Body of pancreas (tissue), 4 donors: ENCODE results near the gene CA4. TPM values are rescaled to one million over a fixed set of nuclear protein-coding genes. Genes with fewer than 3 reads are reported as not detected.

Experiments
- ATAC-seq: fragments of 150-250 bp; one replicate; pipeline ENCODE4 v1.9.1; 2016
- DNase-seq, 4 donors: peaks; one replicate each; pipeline ENCODE4 v3.0.0-alpha.2; 2019
- H3K27ac ChIP-seq, 4 donors: fragments of 200-600 bp; sonication (generic); 1 replicate in 3 of 4; 2 replicates in 1 of 4; pipeline versions ENCODE4 v1.5.1 to v1.6.1; 2016 to 2019; ENCODE audit warnings: mild to moderate bottlenecking in 1 of 4, mixed read lengths in 1 of 4, moderate library complexity in 1 of 4
- H3K27me3 ChIP-seq, 2 donors: fragments of 200-600 bp; sonication (generic); one replicate each; pipeline ENCODE4 v1.6.0; 2016; ENCODE audit warnings: mild to moderate bottlenecking in 1 of 2
- H3K36me3 ChIP-seq, 2 donors: fragments of 200-600 bp; sonication (generic); replicated peaks in 1 of 2; 2 replicates each; pipeline ENCODE4 v1.5.1; 2016; ENCODE audit warnings: low read depth in 2 of 2; ENCODE audit not compliant: insufficient read depth in 1 of 2
- H3K4me1 ChIP-seq: fragments of 200-600 bp; sonication (generic); one replicate; pipeline ENCODE4 v1.6.0; 2016
- H3K4me3 ChIP-seq, 2 donors: fragments of 200-600 bp; sonication (generic); 1 replicate in 1 of 2; 2 replicates in 1 of 2; pipeline ENCODE4 v1.5.1; 2016 to 2019
- H3K9me3 ChIP-seq, 3 donors: fragments of 200-600 bp; sonication (generic); 1 replicate in 2 of 3; 2 replicates in 1 of 3; pipeline ENCODE4 v1.5.1; 2016
- POLR2A ChIP-seq, 3 donors: fragments of 450-650 bp; IDR thresholded peaks; one replicate each; pipeline ENCODE4 v1.6.1; 2016; ENCODE audit warnings: antibody characterized with exemption in 3 of 3, mild to moderate bottlenecking in 2 of 3
- WGBS, 2 donors: methylation state at CpG; one replicate each; pipeline ENCODE4 v1.1.5; 2017; 5-methylcytosine and 5-hydroxymethylcytosine counted together
- intact Hi-C: fragments of 100-400 bp; cut with DNase I; formaldehyde crosslinking; loops from one replicate; pipeline ENCODE4 v1.15.1; 2023
- total RNA-seq, 2 donors: library from RNA; depleted of rRNA; stranded (reverse); fragments of >200 nt; gene quantifications; one replicate each; pipeline ENCODE4 v1.1.0, GENCODE V29; 2016
- TF ChIP-seq, protein P1 (sequence below), 7 experiments: fragments of 450-650 bp in 4 of 7; fragments of 200-600 bp in 3 of 7; sonication (generic) in 3 of 7; IDR thresholded peaks; one replicate each; pipeline ENCODE4 v1.5.1; 2016 to 2019; ENCODE audit warnings: antibody characterized with exemption in 7 of 7

CA4 gene
- total RNA-seq, 2 donors from 2014 or later, result 6.2 to 18.8 TPM

GRCh38 chr17:60145006-60145935 is 4.5 kb upstream of the CA4 start:
- WGBS, 2 donors, result 27 to 34% methylated on average over 17 of the region's 17 CpGs
- no peak for DNase-seq
- H3K4me1 ChIP-seq, result peaks cover 71% of the 10 kb centered on the region
- intact Hi-C loops, result no loop called here
- no peaks in the 10 kb centered on the region for H3K36me3 ChIP-seq
- ATAC-seq, result no peak
- no peak overlapping the region for H3K27ac ChIP-seq
- no peak for TF ChIP-seq POLR2A (IDR thresholded peaks at IDR 0.05)
- TF ChIP-seq, protein P1, sequence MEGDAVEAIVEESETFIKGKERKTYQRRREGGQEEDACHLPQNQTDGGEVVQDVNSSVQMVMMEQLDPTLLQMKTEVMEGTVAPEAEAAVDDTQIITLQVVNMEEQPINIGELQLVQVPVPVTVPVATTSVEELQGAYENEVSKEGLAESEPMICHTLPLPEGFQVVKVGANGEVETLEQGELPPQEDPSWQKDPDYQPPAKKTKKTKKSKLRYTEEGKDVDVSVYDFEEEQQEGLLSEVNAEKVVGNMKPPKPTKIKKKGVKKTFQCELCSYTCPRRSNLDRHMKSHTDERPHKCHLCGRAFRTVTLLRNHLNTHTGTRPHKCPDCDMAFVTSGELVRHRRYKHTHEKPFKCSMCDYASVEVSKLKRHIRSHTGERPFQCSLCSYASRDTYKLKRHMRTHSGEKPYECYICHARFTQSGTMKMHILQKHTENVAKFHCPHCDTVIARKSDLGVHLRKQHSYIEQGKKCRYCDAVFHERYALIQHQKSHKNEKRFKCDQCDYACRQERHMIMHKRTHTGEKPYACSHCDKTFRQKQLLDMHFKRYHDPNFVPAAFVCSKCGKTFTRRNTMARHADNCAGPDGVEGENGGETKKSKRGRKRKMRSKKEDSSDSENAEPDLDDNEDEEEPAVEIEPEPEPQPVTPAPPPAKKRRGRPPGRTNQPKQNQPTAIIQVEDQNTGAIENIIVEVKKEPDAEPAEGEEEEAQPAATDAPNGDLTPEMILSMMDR (IDR thresholded peaks at IDR 0.05), result no peak
- H3K27me3 ChIP-seq, result peaks cover 0 to 11% of the 10 kb centered on the region in 2 donors
- H3K4me3 ChIP-seq, result no peak overlapping the region
- no peaks in the 10 kb centered on the region for H3K9me3 ChIP-seq

DNA sequence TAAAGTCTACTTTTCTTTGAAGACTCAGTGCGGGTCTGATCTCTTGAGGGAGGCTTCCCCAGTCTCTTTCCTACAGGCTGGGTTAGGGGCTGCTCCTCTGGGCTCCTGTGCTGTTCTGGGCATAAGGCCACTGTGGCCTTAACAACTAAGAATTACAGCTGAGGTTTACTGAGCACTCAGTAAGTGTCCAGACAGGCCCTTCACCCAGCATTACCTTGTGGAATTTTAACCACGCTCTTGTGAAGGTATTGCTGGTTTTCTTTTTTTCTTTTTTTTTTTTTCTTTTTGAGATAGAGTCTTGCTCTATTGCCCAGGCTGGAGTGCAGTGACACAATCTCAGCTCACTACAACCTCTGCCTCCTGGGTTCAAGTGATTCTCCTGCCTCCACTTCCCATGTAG is 3.6 kb upstream of the CA4 start:
- no peak overlapping the region for H3K4me3 ChIP-seq
- H3K4me1 ChIP-seq, result peaks cover 68% of the 10 kb centered on the region
- peaks cover 0 to 17% of the 10 kb centered on the region in 2 donors for H3K27me3 ChIP-seq
- H3K36me3 ChIP-seq, result no peaks in the 10 kb centered on the region
- H3K9me3 ChIP-seq, result no peaks in the 10 kb centered on the region
- no peak for DNase-seq
- 82 to 87% methylated on average over 2 of the region's 2 CpGs for WGBS, 2 donors
- no peak for TF ChIP-seq POLR2A (IDR thresholded peaks at IDR 0.05)
- TF ChIP-seq, protein P1 (IDR thresholded peaks at IDR 0.05), result no peak
- intact Hi-C loops, result no loop called here
- no peak overlapping the region for H3K27ac ChIP-seq
- ATAC-seq, result no peak

DNA sequence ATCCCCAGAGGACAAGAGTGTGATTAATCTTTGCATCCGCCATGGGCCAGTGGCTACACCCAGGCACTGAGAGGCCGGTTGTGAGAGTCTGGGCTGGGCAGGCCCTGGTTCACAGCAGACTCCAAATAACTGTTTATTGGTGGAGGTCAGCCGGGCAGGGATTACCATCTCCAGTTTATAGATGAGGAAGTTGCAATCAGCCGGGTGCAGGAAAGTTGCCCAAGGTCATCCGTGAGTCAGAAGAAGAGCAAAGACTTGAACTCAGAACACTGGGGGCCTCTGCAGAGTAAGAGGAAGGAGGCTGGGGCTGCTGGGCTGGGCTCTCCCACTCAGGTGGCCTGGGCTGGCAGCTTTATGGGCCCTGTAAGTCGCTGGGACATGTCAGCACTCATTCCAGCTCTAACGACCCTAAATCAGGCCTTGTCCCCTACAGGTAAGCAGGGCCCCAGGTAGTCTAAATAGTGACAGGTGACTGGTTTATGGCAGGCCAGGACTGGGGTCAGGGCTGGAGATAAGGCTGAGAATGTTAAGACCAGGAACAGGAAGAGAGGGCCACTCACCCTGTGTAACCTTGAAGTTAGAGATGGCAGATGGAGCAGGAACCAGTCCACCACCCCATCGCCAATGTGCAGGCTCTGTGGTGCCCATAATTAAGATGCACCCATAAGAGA is 2.1 kb upstream of the CA4 start:
- intact Hi-C loops, result no loop called here
- no peak overlapping the region for H3K4me3 ChIP-seq
- peaks cover 66% of the 10 kb centered on the region for H3K4me1 ChIP-seq
- TF ChIP-seq, protein P1 (IDR thresholded peaks at IDR 0.05), result no peak
- TF ChIP-seq POLR2A (IDR thresholded peaks at IDR 0.05), result no peak
- peaks cover 0 to 15% of the 10 kb centered on the region in 2 donors for H3K27me3 ChIP-seq
- peak overlapping the region in 3 of 4 donors; percentile 15 to 63 (median 58) for H3K27ac ChIP-seq
- H3K9me3 ChIP-seq, result no peaks in the 10 kb centered on the region
- no peaks in the 10 kb centered on the region for H3K36me3 ChIP-seq
- 65 to 70% methylated on average over 4 to 8 of the region's 8 CpGs for WGBS, 2 donors
- peak in 1 of 4 donors; percentile 34 for DNase-seq
- no peak for ATAC-seq

GRCh38 chr17:60148373-60148772 is 1.4 kb upstream of the CA4 start:
- ATAC-seq, result no peak

GRCh38 chr17:60151355-60151754 is 1.6 kb downstream of the CA4 start:
- intact Hi-C loops, result no loop called here
- WGBS, 2 donors, result 16 to 19% methylated on average over 5 of the region's 5 CpGs
- H3K4me1 ChIP-seq, result peaks cover 80% of the 10 kb centered on the region

More at GRCh38 chr17:60148373-60148772, 1.4 kb upstream of the CA4 start:
- Histone ChIP-seq H3K36me3 (no peaks in the 10 kb centered on the region), H3K27ac (peak overlapping the region in 3 of 4 donors; percentile 15 to 63 (median 58)), H3K9me3 (no peaks in the 10 kb centered on the region), H3K27me3 (peaks cover 0 to 15% of the 10 kb centered on the region in 2 donors), H3K4me1 (peaks cover 64% of the 10 kb centered on the region), H3K4me3 (no peak overlapping the region)
- TF ChIP-seq POLR2A (IDR thresholded peaks at IDR 0.05), result no peak
- DNase-seq, result no peak
- WGBS, 2 donors, result 45 to 51% methylated on average over 2 of the region's 2 CpGs
- intact Hi-C loops, result no loop called here

More at GRCh38 chr17:60151355-60151754, 1.6 kb downstream of the CA4 start:
- Histone ChIP-seq H3K27me3 (peaks cover 0 to 15% of the 10 kb centered on the region in 2 donors), H3K27ac (peak overlapping the region in 3 of 4 donors; percentile 42 to 83 (median 80)), H3K4me3 (no peak overlapping the region), H3K36me3 (no peaks in the 10 kb centered on the region), H3K9me3 (no peaks in the 10 kb centered on the region)
- no peak for ATAC-seq
- DNase-seq, result no peak
- TF ChIP-seq, protein P1 (IDR thresholded peaks at IDR 0.05), result no peak
- no peak for TF ChIP-seq POLR2A (IDR thresholded peaks at IDR 0.05)
